HCT116 (cell line): ENCODE data around the gene ACOT8. TPM values are rescaled to one million over a fixed set of nuclear protein-coding genes. Genes with fewer than 3 reads are reported as not detected.

ENCODE experiments used
- ATAC-seq: fragments of 200-7000 bp; cut with Tn5 transposase; 2 replicates; pipeline ENCODE4 v1.9.1; 2020; ENCODE audit warnings: mild to moderate bottlenecking, moderate library complexity
- BruUV-seq: library from RNA; stranded (reverse); fragments of 400-500 nt; replicated peaks from 2 replicates; lab custom pipeline; 2021; lab: Mats Ljungman, UMichigan
- CTCF ChIA-PET: fragments of 300-600 bp; sonication (Branson Sonifier 250); formaldehyde crosslinking; loops from one replicate; lab custom pipeline; 2021; ENCODE audit warnings: antibody characterized with exemption; lab: Charles Lee
- POLR2A ChIA-PET: fragments of 300-600, 350-600 bp; sonication (Branson Sonifier 250); formaldehyde crosslinking; loops from one replicate; lab custom pipeline; 2021; ENCODE audit warnings: antibody characterized with exemption; lab: Charles Lee
- RAD21 ChIA-PET, 2 experiments: fragments of 300-600 bp; sonication (Branson Sonifier 250); formaldehyde crosslinking; loops; one replicate each; lab custom pipeline; 2023; ENCODE audit warnings: low total read pairs in 2 of 2; ENCODE audit not compliant: uncharacterized antibody in 2 of 2, unreplicated experiment in 2 of 2, low non-redundant PET in 1 of 2; lab: Charles Lee
- DNase-seq: peaks from one replicate; pipeline ENCODE4 v3.0.0-alpha.2; 2010; ENCODE audit warnings: low read depth, low spot score
- H2AFZ ChIP-seq: fragments of 200-600 bp; shearing (Covaris generic), sonication (generic); 2 replicates; pipeline ENCODE4 v1.6.1; 2017; ENCODE audit warnings: low read depth, mixed run types, mixed read lengths, antibody characterized with exemption, low read length; ENCODE audit not compliant: poor library complexity, severe bottlenecking
- H3K27ac ChIP-seq: 2 replicates; pipeline ENCODE4 v1.5.1; 2012; ENCODE audit warnings: low read depth, low read length
- H3K27me3 ChIP-seq: fragments of 200-600 bp; sonication (generic); 2 replicates; pipeline ENCODE4 v1.6.1; 2016; ENCODE audit warnings: mixed run types, low read length, mixed read lengths; ENCODE audit not compliant: insufficient read depth
- H3K36me3 ChIP-seq, 2 experiments: fragments of 200-500 bp in 1 of 2; fragments of 200-600 bp in 1 of 2; sonication (Bioruptor generic) in 1 of 2; sonication (generic) in 1 of 2; 2 replicates each; pipeline versions ENCODE4 v1.5.1 to v1.6.1; 2014 to 2016; ENCODE audit warnings: low read length in 2 of 2, inconsistent platforms in 1 of 2, mixed read lengths in 1 of 2, mixed run types in 1 of 2; ENCODE audit not compliant: insufficient read depth in 2 of 2, control insufficient read depth in 1 of 2
- H3K4me1 ChIP-seq, 2 experiments: fragments of 200-600 bp in 1 of 2; sonication (generic) in 1 of 2; 2 replicates each; pipeline versions ENCODE4 v1.5.1 to v1.6.1; 2012 to 2017; ENCODE audit warnings: low read length in 2 of 2, inconsistent platforms in 1 of 2, mild to moderate bottlenecking in 1 of 2, mixed read lengths in 1 of 2, mixed run types in 1 of 2, moderate library complexity in 1 of 2; ENCODE audit not compliant: insufficient read depth in 2 of 2, control insufficient read depth in 1 of 2
- H3K4me2 ChIP-seq: fragments of 200-600 bp; sonication (generic); 2 replicates; pipeline ENCODE4 v1.6.1; 2017; ENCODE audit warnings: mixed run types, low read length, mixed read lengths
- H3K4me3 ChIP-seq, 2 experiments: fragments of 200-600 bp in 1 of 2; sonication (generic) in 1 of 2; replicated peaks in 1 of 2; 2 replicates each; pipeline ENCODE4 v1.5.1; 2011 to 2016; ENCODE audit warnings: low read length in 2 of 2, control low read depth in 1 of 2, low read depth in 1 of 2, mild to moderate bottlenecking in 1 of 2, mixed read lengths in 1 of 2, mixed run types in 1 of 2
- H3K79me2 ChIP-seq: fragments of 200-600 bp; sonication (generic); 2 replicates; pipeline ENCODE4 v1.6.1; 2017; ENCODE audit warnings: mild to moderate bottlenecking, mixed run types, low read length, moderate library complexity, mixed read lengths; ENCODE audit not compliant: insufficient read depth
- H3K9ac ChIP-seq: fragments of 200-600 bp; sonication (generic); 2 replicates; pipeline ENCODE4 v1.6.1; 2016; ENCODE audit warnings: low read length, mixed read lengths
- H3K9me2 ChIP-seq: fragments of 200-600 bp; sonication (generic), shearing (Covaris generic); 2 replicates; pipeline ENCODE4 v1.6.1; 2017; ENCODE audit warnings: mixed run types, mild to moderate bottlenecking, moderate library complexity; ENCODE audit not compliant: insufficient read depth
- H3K9me3 ChIP-seq, 2 experiments: fragments of 200-500 bp in 1 of 2; fragments of 200-600 bp in 1 of 2; sonication (Bioruptor generic) in 1 of 2; sonication (generic) in 1 of 2; 2 replicates each; pipeline ENCODE4 v1.6.1; 2014 to 2017; ENCODE audit warnings: low read length in 2 of 2, mixed read lengths in 2 of 2, inconsistent platforms in 1 of 2, low read depth in 1 of 2, mild to moderate bottlenecking in 1 of 2, mixed run types in 1 of 2, moderate library complexity in 1 of 2; ENCODE audit not compliant: control insufficient read depth in 1 of 2, insufficient read depth in 1 of 2
- H4K20me1 ChIP-seq: fragments of 200-600 bp; sonication (generic), shearing (Covaris generic); 2 replicates; pipeline ENCODE4 v1.6.1; 2017; ENCODE audit warnings: mixed run types, mild to moderate bottlenecking, moderate library complexity; ENCODE audit not compliant: insufficient read depth
- CBX3 ChIP-seq: IDR thresholded peaks from 2 replicates; pipeline ENCODE4 v1.6.1; 2012; ENCODE audit warnings: low read depth
- EGR1 ChIP-seq: IDR thresholded peaks from 2 replicates; pipeline ENCODE4 v1.6.1; 2012; ENCODE audit warnings: low read depth
- ELF1 ChIP-seq: IDR thresholded peaks from 2 replicates; pipeline ENCODE4 v1.6.1; 2012; ENCODE audit warnings: low read depth, borderline replicate concordance
- EZH2phosphoT487 ChIP-seq: fragments of 200-600 bp; IDR thresholded peaks from 2 replicates; pipeline ENCODE4 v1.6.1; 2018; ENCODE audit warnings: antibody characterized with exemption, borderline replicate concordance
- FOSL1 ChIP-seq: IDR thresholded peaks from 2 replicates; pipeline ENCODE4 v1.6.1; 2012; ENCODE audit warnings: low read depth
- JUND ChIP-seq: IDR thresholded peaks from 2 replicates; pipeline ENCODE4 v1.6.1; 2012
- POLR2AphosphoS5 ChIP-seq: IDR thresholded peaks from 2 replicates; pipeline ENCODE4 v1.6.1; 2011; ENCODE audit warnings: mild to moderate bottlenecking, low read depth, low read length, moderate library complexity
- RAD21 ChIP-seq: IDR thresholded peaks from 2 replicates; pipeline ENCODE4 v1.6.1; 2012; ENCODE audit warnings: low read depth, mild to moderate bottlenecking
- SIN3A ChIP-seq: IDR thresholded peaks from 2 replicates; pipeline ENCODE4 v1.6.1; 2012; ENCODE audit warnings: low read depth
- SP1 ChIP-seq: IDR thresholded peaks from 2 replicates; pipeline ENCODE4 v1.6.1; 2012; ENCODE audit warnings: low read depth
- TCF7L2 ChIP-seq: IDR thresholded peaks from 2 replicates; pipeline ENCODE4 v1.7.0; 2011; ENCODE audit warnings: borderline replicate concordance, inconsistent platforms; ENCODE audit not compliant: insufficient read depth, insufficient read length; ENCODE audit errors: extremely low read depth
- YY1 ChIP-seq: IDR thresholded peaks from 2 replicates; pipeline ENCODE4 v1.6.1; 2011; ENCODE audit warnings: low read length, low read depth, moderate library complexity, mild to moderate bottlenecking; ENCODE audit not compliant: insufficient replicate concordance; ENCODE audit errors: extremely low read depth
- ZFX ChIP-seq: fragments of 450-650 bp; IDR thresholded peaks from 2 replicates; pipeline ENCODE4 v1.6.1; 2017
- ZNF274 ChIP-seq: fragments of 200-500 bp; sonication (Bioruptor generic); IDR thresholded peaks from 2 replicates; pipeline ENCODE4 v1.6.1; 2014; ENCODE audit warnings: mild to moderate bottlenecking, low read depth, low read length, inconsistent platforms
- intact Hi-C: fragments of 100-400 bp; cut with micrococcal nuclease; formaldehyde crosslinking; loops from 2 replicates; pipeline ENCODE4 v1.10.0; 2022
- total RNA-seq: library from RNA; stranded (reverse); gene quantifications from one replicate; pipeline ENCODE4 v1.2.1, GENCODE V29; 2021; ENCODE audit not compliant: unreplicated experiment
- TF ChIP-seq, protein P1 (sequence below), 3 experiments: fragments of 200-600 bp in 1 of 3; sonication (generic) in 1 of 3; IDR thresholded peaks in 2 of 3; conservative IDR thresholded peaks in 1 of 3; 2 replicates each; pipeline ENCODE4 v1.5.1; 2012 to 2017; ENCODE audit warnings: low read depth in 2 of 3, low read length in 2 of 3, antibody characterized with exemption in 1 of 3, borderline replicate concordance in 1 of 3, control low read depth in 1 of 3, mild to moderate bottlenecking in 1 of 3, mixed read lengths in 1 of 3, mixed run types in 1 of 3, moderate library complexity in 1 of 3; ENCODE audit not compliant: insufficient read depth in 1 of 3
- TF ChIP-seq, protein P2 (sequence below): IDR thresholded peaks from 2 replicates; pipeline ENCODE4 v1.6.1; 2012; ENCODE audit warnings: low read depth
- TF ChIP-seq, protein P3 (sequence below): IDR thresholded peaks from 2 replicates; pipeline ENCODE4 v1.6.1; 2012
- TF ChIP-seq, protein P4 (sequence below): IDR thresholded peaks from 2 replicates; pipeline ENCODE4 v1.6.1; 2011; ENCODE audit warnings: mild to moderate bottlenecking, low read length, moderate library complexity; ENCODE audit not compliant: insufficient replicate concordance; ENCODE audit errors: extremely low read depth
- TF ChIP-seq, protein P5 (sequence below): IDR thresholded peaks from 2 replicates; pipeline ENCODE4 v1.6.1; 2012

The ACOT8 gene
- total RNA-seq, 1 experiment from 2014 or later, result 12.2 TPM

DNA sequence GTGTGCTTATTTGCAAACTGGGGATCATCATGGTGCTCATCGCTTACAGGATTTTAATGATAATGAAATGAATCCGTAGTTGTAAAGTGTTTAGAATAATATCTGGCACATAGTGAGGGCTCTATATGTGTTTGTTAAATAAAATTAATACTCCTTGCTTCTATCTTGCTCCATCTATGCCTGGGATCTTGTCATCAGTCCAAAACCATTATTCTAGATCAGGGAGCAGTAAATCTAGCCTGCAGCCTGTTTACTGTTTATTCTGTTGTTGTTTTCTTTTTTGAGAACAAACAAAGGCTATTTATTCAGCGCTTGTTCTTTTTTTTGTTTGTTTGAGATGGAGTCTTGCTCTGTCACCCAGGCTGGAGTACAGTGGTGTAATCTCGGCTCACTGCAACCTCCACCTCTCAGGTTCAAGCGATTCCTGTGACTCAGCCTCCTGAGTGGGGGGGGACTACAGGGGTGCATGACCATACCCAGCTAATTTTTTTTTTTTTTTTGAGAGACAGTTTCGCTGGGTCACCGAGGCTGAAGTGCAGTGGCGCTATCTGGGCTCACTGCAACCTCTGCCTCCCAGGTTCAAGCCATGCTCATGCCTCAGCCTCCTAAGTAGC, 8.1 kb downstream of the ACOT8 start:
- Histone ChIP-seq H3K9me2 (no peaks in the 10 kb centered on the region), H3K4me3 (no peak overlapping the region), H3K36me3 (peaks cover 0 to 2% of the 10 kb centered on the region in 2 experiments; a peak in 2 of 4 replicates), H3K79me2 (no peaks in the 10 kb centered on the region), H2AFZ (no peak overlapping the region), H3K9me3 (no peaks in the 10 kb centered on the region), H4K20me1 (no peaks in the 10 kb centered on the region), H3K27me3 (no peaks in the 10 kb centered on the region), H3K4me2 (no peak overlapping the region), H3K27ac (no peak overlapping the region), H3K9ac (no peak overlapping the region), H3K4me1 (no peaks in the 10 kb centered on the region)
- no TSS peak for BruUV-seq
- intact Hi-C loops, result no loop called here
- DNase-seq (no peak), ATAC-seq (no peak)
- RAD21 ChIA-PET, result no interaction called here
- TF ChIP-seq, protein P1, sequence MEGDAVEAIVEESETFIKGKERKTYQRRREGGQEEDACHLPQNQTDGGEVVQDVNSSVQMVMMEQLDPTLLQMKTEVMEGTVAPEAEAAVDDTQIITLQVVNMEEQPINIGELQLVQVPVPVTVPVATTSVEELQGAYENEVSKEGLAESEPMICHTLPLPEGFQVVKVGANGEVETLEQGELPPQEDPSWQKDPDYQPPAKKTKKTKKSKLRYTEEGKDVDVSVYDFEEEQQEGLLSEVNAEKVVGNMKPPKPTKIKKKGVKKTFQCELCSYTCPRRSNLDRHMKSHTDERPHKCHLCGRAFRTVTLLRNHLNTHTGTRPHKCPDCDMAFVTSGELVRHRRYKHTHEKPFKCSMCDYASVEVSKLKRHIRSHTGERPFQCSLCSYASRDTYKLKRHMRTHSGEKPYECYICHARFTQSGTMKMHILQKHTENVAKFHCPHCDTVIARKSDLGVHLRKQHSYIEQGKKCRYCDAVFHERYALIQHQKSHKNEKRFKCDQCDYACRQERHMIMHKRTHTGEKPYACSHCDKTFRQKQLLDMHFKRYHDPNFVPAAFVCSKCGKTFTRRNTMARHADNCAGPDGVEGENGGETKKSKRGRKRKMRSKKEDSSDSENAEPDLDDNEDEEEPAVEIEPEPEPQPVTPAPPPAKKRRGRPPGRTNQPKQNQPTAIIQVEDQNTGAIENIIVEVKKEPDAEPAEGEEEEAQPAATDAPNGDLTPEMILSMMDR (IDR thresholded peaks at IDR 0.05 in 2 of 3, conservative IDR thresholded peaks at IDR 0.05 in 1 of 3; ENCODE audit: borderline replicate concordance in 1 of 3, insufficient read depth in 1 of 3, low read depth in 2 of 3, low read length in 2 of 3), result no peak
- TF ChIP-seq, protein P2, sequence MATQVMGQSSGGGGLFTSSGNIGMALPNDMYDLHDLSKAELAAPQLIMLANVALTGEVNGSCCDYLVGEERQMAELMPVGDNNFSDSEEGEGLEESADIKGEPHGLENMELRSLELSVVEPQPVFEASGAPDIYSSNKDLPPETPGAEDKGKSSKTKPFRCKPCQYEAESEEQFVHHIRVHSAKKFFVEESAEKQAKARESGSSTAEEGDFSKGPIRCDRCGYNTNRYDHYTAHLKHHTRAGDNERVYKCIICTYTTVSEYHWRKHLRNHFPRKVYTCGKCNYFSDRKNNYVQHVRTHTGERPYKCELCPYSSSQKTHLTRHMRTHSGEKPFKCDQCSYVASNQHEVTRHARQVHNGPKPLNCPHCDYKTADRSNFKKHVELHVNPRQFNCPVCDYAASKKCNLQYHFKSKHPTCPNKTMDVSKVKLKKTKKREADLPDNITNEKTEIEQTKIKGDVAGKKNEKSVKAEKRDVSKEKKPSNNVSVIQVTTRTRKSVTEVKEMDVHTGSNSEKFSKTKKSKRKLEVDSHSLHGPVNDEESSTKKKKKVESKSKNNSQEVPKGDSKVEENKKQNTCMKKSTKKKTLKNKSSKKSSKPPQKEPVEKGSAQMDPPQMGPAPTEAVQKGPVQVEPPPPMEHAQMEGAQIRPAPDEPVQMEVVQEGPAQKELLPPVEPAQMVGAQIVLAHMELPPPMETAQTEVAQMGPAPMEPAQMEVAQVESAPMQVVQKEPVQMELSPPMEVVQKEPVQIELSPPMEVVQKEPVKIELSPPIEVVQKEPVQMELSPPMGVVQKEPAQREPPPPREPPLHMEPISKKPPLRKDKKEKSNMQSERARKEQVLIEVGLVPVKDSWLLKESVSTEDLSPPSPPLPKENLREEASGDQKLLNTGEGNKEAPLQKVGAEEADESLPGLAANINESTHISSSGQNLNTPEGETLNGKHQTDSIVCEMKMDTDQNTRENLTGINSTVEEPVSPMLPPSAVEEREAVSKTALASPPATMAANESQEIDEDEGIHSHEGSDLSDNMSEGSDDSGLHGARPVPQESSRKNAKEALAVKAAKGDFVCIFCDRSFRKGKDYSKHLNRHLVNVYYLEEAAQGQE, result no peak
- TF ChIP-seq FOSL1 (no peak), ELF1 (no peak), ZFX (no peak), POLR2AphosphoS5 (no peak), SIN3A (no peak), RAD21 (no peak), YY1 (no peak), JUND (no peak), SP1 (no peak), EGR1 (no peak), ZNF274 (no peak), CBX3 (no peak), EZH2phosphoT487 (no peak), TCF7L2 (no peak)
- TF ChIP-seq, protein P3, sequence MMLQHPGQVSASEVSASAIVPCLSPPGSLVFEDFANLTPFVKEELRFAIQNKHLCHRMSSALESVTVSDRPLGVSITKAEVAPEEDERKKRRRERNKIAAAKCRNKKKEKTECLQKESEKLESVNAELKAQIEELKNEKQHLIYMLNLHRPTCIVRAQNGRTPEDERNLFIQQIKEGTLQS, result no peak
- TF ChIP-seq, protein P4, sequence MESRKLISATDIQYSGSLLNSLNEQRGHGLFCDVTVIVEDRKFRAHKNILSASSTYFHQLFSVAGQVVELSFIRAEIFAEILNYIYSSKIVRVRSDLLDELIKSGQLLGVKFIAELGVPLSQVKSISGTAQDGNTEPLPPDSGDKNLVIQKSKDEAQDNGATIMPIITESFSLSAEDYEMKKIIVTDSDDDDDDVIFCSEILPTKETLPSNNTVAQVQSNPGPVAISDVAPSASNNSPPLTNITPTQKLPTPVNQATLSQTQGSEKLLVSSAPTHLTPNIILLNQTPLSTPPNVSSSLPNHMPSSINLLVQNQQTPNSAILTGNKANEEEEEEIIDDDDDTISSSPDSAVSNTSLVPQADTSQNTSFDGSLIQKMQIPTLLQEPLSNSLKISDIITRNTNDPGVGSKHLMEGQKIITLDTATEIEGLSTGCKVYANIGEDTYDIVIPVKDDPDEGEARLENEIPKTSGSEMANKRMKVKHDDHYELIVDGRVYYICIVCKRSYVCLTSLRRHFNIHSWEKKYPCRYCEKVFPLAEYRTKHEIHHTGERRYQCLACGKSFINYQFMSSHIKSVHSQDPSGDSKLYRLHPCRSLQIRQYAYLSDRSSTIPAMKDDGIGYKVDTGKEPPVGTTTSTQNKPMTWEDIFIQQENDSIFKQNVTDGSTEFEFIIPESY, result no peak
- TF ChIP-seq, protein P5, sequence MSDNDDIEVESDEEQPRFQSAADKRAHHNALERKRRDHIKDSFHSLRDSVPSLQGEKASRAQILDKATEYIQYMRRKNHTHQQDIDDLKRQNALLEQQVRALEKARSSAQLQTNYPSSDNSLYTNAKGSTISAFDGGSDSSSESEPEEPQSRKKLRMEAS, result no peak
- POLR2A ChIA-PET, result no interaction called here
- CTCF ChIA-PET, result no interaction called here
